Measurements from ENCODE around the gene RAP1B. TPM values are rescaled to one million over a fixed set of nuclear protein-coding genes. Genes with fewer than 3 reads are reported as not detected.

RAP1B gene
- total RNA-seq (2022) (180 and 232 TPM in 2 replicates), Bru-seq, nascent RNA (percentile 96 among the genes with signal in this experiment), BruChase-seq, experiment 1, labeled RNA remaining after a 6-hour chase (percentile 95 among the genes with signal in this experiment), BruChase-seq, experiment 2, labeled RNA remaining after a 2-hour chase (percentile 96 among the genes with signal in this experiment)
- long read RNA-seq, full-length matches to known transcripts: 472 of 517 reads
- long read RNA-seq, partial matches to known transcripts: 6 of 517 reads
- long read RNA-seq, other reads (novel, unspliced or antisense): 39 of 517 reads

GRCh38 chr12:68610370-68611093 lies at the start of gene RAP1B:
Gene RAP1B, plus strand, starts transcription at chr12:68610899. Its CDS starts 37,826 bp downstream, at chr12:68648725.
- H3K4me3 Mint-ChIP-seq (ENCODE audit: unreplicated experiment): peak within 1 kb of the TSS; percentile 87
- no peak for TF ChIP-seq CTCF (IDR thresholded peaks at IDR 0.05; ENCODE audit: unreplicated experiment)
- peaks cover 28% of the 10 kb centered on the region for H3K4me1 Mint-ChIP-seq (ENCODE audit: insufficient read depth, unreplicated experiment)
- H3K36me3 Mint-ChIP-seq (ENCODE audit: insufficient read depth, unreplicated experiment): peaks cover 14% of the 10 kb centered on the region
- ChIA-PET POLR2A (interaction anchor here (0.5 to 4.5 kb wide), 25 partner anchors 9 to 586 kb away, joined by 3 to 52 read pairs (median 4); partner anchors contain the start of genes MDM2 and SLC35E3), CTCF (interaction anchor here (1.0 kb wide), 1 partner anchor 26 kb away, joined by 5 read pairs; no protein-coding TSS in a partner anchor)
- peak within 1 kb of the TSS; percentile 96 for H3K27ac Mint-ChIP-seq (ENCODE audit: low read depth, unreplicated experiment)
- BruUV-seq (replicated peaks): no TSS peak
- peak; percentile 91 for DNase-seq (ENCODE audit: unreplicated experiment)
- intact Hi-C loops (cut with micrococcal nuclease): loop anchor here (2.0 to 5.0 kb wide), 3 partner anchors 76 to 246 kb away; partner anchors contain the start of gene NUP107
- H3K9me3 Mint-ChIP-seq (ENCODE audit: unreplicated experiment): no peaks in the 10 kb centered on the region
- no peaks in the 10 kb centered on the region for H3K27me3 Mint-ChIP-seq (ENCODE audit: insufficient read depth, unreplicated experiment)

- H3K9me3 Mint-ChIP-seq (ENCODE audit: unreplicated experiment): no peaks in the 10 kb centered on the region
- H3K4me3 Mint-ChIP-seq (ENCODE audit: unreplicated experiment): no peak overlapping the region
- no peak for DNase-seq (ENCODE audit: unreplicated experiment)
- no peak for TF ChIP-seq CTCF (IDR thresholded peaks at IDR 0.05; ENCODE audit: unreplicated experiment)
- no peaks in the 10 kb centered on the region for H3K27me3 Mint-ChIP-seq (ENCODE audit: insufficient read depth, unreplicated experiment)
- CTCF ChIA-PET: interaction anchor here (1.0 kb wide), 1 partner anchor 22 kb away, joined by 3 read pairs; no protein-coding TSS in a partner anchor
- no peaks in the 10 kb centered on the region for H3K36me3 Mint-ChIP-seq (ENCODE audit: insufficient read depth, unreplicated experiment)
- intact Hi-C loops (cut with micrococcal nuclease): no loop called here
- POLR2A ChIA-PET: no interaction called here
- no TSS peak for BruUV-seq (replicated peaks)
- peaks cover 26% of the 10 kb centered on the region for H3K4me1 Mint-ChIP-seq (ENCODE audit: insufficient read depth, unreplicated experiment)
- H3K27ac Mint-ChIP-seq (ENCODE audit: low read depth, unreplicated experiment): no peak overlapping the region
These were observed 48.9 kb upstream of the RAP1B start for GRCh38 chr12:68561830-68562229.

- POLR2A ChIA-PET: no interaction called here
- BruUV-seq (replicated peaks): no TSS peak
- Mint-ChIP-seq H3K27me3 (ENCODE audit: insufficient read depth, unreplicated experiment) (no peaks in the 10 kb centered on the region), H3K4me1 (ENCODE audit: insufficient read depth, unreplicated experiment) (peaks cover 12% of the 10 kb centered on the region), H3K4me3 (ENCODE audit: unreplicated experiment) (no peak overlapping the region), H3K9me3 (ENCODE audit: unreplicated experiment) (no peaks in the 10 kb centered on the region), H3K36me3 (ENCODE audit: insufficient read depth, unreplicated experiment) (no peaks in the 10 kb centered on the region), H3K27ac (ENCODE audit: low read depth, unreplicated experiment) (no peak overlapping the region)
- TF ChIP-seq CTCF (IDR thresholded peaks at IDR 0.05; ENCODE audit: unreplicated experiment): no peak
- CTCF ChIA-PET: interaction anchor here (0.6 kb wide), 2 partner anchors 16 to 582 kb away, joined by 4 to 6 read pairs; no protein-coding TSS in a partner anchor
- intact Hi-C loops (cut with micrococcal nuclease): no loop called here
- no peak for DNase-seq (ENCODE audit: unreplicated experiment)
These were observed 46.5 kb upstream of the RAP1B start for GRCh38 chr12:68564166-68564565.

GRCh38 chr12:68565391-68565903 lies 45.3 kb upstream of the RAP1B start:
- H3K36me3 Mint-ChIP-seq (ENCODE audit: insufficient read depth, unreplicated experiment): no peaks in the 10 kb centered on the region
- TF ChIP-seq CTCF (IDR thresholded peaks at IDR 0.05; ENCODE audit: unreplicated experiment): no peak
- ChIA-PET CTCF (interaction anchor here (0.8 kb wide), 1 partner anchor 13 kb away, joined by 3 read pairs; no protein-coding TSS in a partner anchor), POLR2A (interaction anchor here (0.6 to 1.5 kb wide), 4 partner anchors 13 to 85 kb away, joined by 3 to 9 read pairs (median 3); no protein-coding TSS in a partner anchor)
- no peaks in the 10 kb centered on the region for H3K27me3 Mint-ChIP-seq (ENCODE audit: insufficient read depth, unreplicated experiment)
- H3K4me1 Mint-ChIP-seq (ENCODE audit: insufficient read depth, unreplicated experiment): peaks cover 8% of the 10 kb centered on the region
- intact Hi-C loops (cut with micrococcal nuclease): no loop called here
- H3K27ac Mint-ChIP-seq (ENCODE audit: low read depth, unreplicated experiment): no peak overlapping the region
- H3K4me3 Mint-ChIP-seq (ENCODE audit: unreplicated experiment): no peak overlapping the region
- H3K9me3 Mint-ChIP-seq (ENCODE audit: unreplicated experiment): no peaks in the 10 kb centered on the region
- BruUV-seq (replicated peaks): no TSS peak
- peak; percentile 59 for DNase-seq (ENCODE audit: unreplicated experiment)

All from MCF 10A (cell line).